HG02840 (cell line): ENCODE measurements around the gene ISL1.

ENCODE experiments used
- ATAC-seq: cut with Tn5 transposase; IDR thresholded peaks from one replicate; pipeline ENCODE4 v1.9.1; 2021; ENCODE audit warnings: mild to moderate bottlenecking, moderate library complexity, moderate number of reproducible peaks; ENCODE audit not compliant: unreplicated experiment, low FRiP score

ISL1 gene

DNA sequence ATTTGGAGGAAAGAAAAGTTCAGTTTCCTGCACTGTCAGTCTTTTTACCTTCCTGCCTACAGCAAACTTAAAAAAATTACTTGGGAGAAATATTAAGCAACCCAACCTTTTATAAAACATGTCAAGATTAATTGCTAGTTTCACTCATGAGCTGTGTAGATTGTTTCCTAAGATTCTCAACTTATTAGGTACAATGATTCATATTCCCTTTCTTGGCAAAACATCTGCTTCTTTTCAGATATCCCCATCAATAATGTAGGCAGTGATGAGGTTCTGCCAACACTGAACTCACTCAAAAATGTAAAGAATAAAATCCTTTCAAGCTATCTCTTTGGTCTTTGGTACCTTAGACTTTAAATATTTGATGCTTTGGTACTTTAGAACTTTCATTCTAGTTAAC, 56.0 kb downstream of the ISL1 start:
- ATAC-seq, result no peak
